HG02763 (cell line): ENCODE data around the gene PSORS1C2.
"Not testable (repeated sequence)": the region's sequence is repeated elsewhere in the genome, so short reads cannot be mapped to it uniquely, and the experiment has no call there.

ENCODE experiments used
- ATAC-seq: cut with Tn5 transposase; IDR thresholded peaks from one replicate; pipeline ENCODE4 v1.9.1; 2021; ENCODE audit warnings: mild to moderate bottlenecking, moderate library complexity; ENCODE audit not compliant: unreplicated experiment

Gene PSORS1C2

GRCh38 chr6:31138982-31139381 lies at the start of gene PSORS1C2:
Gene PSORS1C2 (minus strand): TSS chr6:31139066. CDS start chr6:31139026, 40 bp downstream.
- no peak for ATAC-seq

GRCh38 chr6:31187780-31188194 lies 48.9 kb upstream of the PSORS1C2 start:
- no peak for ATAC-seq

GRCh38 chr6:31186052-31186734 lies 47.3 kb upstream of the PSORS1C2 start:
- no peak for ATAC-seq

GRCh38 chr6:31185695-31186051 lies 46.8 kb upstream of the PSORS1C2 start:
- ATAC-seq, result not testable (repeated sequence)

DNA sequence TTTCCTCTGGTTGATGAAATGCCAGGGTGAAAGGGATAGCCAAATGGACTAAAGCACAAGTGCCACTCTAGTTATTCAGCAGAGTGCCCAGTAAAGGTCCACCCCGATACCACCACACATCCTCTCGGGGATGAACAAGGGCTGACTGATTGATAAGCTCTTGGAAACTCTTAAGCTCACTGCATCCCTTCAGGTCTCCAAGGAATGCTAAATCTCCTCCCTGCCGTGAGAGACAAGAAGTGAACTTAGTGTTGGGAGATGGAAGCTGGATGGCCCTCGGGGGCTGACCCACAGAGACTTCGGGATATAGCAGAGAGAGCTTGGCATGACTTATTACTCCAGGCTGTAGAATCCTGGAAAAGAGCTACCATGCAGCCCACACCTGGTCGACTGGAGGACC lies 45.0 kb upstream of the PSORS1C2 start:
- ATAC-seq, result not testable (repeated sequence)

DNA sequence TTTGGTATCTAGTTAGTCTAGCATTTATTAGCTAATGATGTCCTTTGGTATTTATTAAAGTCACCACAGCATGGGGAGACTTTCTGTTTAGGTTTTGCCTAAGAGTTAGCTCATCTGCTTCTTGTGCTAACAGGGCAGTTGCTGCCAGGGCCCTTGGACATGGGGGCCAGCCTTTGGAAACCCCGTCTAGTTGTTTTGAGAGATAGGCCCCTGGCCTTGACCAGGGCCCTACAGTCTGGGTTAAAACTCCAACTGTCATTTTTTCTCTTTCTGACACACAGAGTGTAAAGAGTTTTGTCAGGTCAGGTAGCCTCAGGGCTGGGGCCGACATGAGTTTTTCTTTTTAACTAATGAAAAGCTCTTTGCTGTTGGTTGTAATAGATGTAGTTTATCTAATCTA lies 44.4 kb upstream of the PSORS1C2 start:
- ATAC-seq, result not testable (repeated sequence)

- no peak for ATAC-seq
Observed at GRCh38 chr6:31180500-31180899, 41.6 kb upstream of the PSORS1C2 start.

DNA sequence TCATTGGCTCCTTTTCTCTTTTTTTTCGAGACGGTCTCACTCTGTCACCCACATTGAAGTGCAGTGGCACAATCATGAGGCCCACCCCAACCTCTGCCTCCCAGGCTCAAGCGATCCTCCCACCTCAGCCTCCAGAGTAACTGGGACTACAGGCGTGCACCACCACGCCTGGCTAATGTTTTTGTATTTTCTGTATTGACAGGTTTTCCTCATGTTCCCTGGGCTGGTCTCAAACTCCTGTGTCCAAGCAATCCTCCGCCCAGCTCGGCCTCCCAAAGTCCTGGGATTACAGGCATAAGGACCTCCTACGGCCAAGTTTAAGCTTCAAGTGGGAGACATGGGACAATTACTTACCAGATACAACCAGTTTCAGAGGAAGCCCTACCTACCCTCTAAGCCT lies 41.0 kb upstream of the PSORS1C2 start:
- ATAC-seq, result no peak

- no peak for ATAC-seq
Observed at GRCh38 chr6:31179042-31179386, 40.1 kb upstream of the PSORS1C2 start.

GRCh38 chr6:31178143-31179041 lies 39.5 kb upstream of the PSORS1C2 start:
- no peak for ATAC-seq

- no peak for ATAC-seq
Observed at GRCh38 chr6:31175971-31176370, 37.1 kb upstream of the PSORS1C2 start.

- ATAC-seq, result no peak
Observed at GRCh38 chr6:31174378-31174777, 35.5 kb upstream of the PSORS1C2 start.

DNA sequence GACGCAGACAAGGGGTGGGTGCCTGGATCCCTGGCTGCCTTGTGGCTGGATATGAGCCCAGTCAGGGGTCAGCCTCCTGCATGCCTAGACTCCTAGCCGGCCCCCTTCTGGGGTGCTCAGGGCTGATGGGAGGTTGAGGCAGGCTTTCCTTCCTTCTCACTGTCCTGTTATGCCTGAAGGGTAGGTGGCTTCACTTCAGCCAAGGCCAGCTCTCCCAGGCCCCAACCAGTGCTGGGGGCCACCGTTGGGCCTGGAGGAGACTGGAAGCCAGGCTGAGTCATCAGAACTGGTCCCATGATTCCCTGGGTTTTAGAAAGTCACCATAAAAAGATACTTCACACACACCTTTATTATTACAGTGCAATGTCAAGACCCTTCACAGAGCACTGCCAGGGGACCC lies 34.5 kb upstream of the PSORS1C2 start:
- ATAC-seq, result no peak

DNA sequence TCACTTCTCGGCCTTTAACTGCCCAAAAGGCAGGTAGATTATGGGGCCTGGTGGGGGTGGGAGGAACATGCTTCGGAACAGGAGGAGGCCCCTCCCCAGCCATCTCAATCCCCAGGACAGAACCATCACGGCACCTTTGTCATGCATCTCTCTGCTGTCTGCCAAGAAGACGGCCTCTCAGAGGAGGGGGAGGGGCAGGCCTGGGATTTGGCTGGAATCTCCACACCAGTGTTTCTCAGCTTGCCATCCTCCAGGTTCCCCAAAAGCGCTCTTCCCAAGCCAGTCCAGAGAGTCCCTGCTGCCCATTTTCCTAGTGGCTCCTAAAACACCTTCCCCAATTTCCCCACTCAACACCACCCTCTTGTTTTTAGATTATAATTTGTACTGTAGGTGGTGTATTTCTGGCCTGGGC lies 34.1 kb upstream of the PSORS1C2 start:
- ATAC-seq, result no peak

DNA sequence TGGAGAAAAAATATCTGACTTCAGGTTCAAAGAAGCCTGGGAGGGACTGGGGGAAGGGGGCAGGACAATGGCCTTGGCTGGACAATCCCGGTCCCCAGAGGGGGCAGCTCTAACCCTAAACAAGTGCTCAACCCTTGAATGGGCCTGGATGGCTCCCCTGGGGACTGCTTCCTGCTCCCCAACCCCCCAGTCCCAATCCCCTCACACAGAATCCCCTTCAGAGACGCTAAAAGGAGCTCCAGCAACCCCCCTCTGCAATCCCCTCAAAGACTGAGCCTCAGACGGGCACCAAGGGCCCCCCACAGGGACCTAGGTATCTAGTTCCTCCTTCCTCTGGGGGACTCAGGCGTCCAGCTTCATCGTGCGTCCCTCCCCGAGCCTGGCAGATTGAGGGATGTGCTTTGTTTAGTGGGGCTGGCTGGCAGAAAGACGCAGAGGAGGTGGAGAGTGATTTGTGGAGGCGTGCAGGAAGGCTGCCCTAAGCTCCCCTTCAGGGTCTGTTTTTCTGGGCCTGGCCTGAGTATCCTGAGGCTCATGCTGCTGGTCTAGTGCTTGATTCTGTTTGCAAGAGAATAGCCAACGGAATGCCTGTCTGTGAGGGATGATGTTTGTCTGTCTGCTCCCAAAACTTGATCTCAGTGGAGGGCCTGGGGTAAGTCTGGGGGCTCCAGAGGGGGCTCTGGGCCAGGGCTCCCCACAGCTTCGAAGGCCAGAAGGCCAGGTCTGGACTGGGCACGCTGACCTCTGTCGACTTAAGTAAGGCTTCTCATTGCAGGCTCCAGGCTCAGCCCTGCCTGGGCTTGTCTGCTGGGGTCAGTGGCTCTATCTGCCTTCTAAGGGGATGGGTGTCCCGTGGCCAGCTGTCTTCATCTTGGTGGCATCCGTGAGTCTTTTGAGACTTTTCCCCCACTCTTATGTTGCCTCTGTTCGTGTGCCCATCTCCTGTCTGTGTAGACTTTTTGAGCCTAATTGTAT lies 33.4 kb upstream of the PSORS1C2 start:
- ATAC-seq, result no peak

DNA sequence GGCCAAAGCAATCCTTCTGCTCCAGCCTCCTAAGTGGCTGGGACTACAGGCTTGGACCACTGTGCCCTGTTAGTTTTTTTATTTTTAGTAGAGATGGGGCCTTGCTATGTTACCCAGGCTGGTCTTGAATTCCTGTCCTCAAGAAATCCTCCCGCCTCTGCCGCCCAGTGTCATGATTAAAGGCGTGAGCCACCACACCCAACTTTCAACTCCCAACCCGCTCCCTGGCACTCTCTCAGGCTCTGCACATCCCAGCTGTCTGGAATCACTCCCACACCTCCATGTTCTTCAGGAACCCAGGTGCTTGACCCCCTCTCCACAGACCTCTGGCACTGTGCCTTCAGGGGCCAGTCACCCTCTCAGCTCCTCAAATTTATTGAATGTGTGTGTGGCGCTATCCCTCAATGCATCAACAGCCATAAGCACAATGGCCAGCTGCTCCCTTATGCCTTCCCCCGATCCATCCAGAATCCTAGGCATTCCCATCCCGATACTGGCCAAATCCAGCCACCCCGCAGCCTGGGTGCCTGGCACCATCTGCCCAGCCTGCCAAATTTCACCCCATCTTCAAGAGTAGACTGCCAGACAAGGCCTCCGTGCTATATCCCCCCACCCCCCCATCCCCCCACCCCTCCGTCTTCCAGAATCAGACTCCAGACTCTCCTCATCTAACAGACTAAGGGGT lies 32.3 kb upstream of the PSORS1C2 start:
- no peak for ATAC-seq

DNA sequence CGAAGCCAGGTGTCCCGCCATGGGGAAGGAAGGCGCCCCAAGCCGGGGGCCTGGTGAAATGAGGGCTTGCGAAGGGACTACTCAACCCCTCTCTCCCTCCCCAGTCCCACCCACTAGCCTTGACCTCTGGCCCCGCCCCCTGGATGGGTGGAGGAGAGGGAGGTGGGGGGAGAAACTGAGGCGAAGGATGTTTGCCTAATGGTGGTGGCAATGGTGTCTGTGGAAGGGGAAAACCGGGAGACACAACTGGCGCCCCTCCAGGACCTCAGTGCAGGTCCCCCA lies 31.7 kb upstream of the PSORS1C2 start, which contains the start of gene POU5F1:
TSS of gene POU5F1 (minus strand) at position 83 of the 282 bp plus-strand sequence. CDS start at position 21, 62 bp downstream.
- ATAC-seq, result no peak

GRCh38 chr6:31169858-31170599 lies 31.2 kb upstream of the PSORS1C2 start:
- not testable (repeated sequence) for ATAC-seq

GRCh38 chr6:31169123-31169857 lies 30.4 kb upstream of the PSORS1C2 start:
- no peak for ATAC-seq
